Measurements from ENCODE around the gene LMO2.

LMO2 gene

DNA sequence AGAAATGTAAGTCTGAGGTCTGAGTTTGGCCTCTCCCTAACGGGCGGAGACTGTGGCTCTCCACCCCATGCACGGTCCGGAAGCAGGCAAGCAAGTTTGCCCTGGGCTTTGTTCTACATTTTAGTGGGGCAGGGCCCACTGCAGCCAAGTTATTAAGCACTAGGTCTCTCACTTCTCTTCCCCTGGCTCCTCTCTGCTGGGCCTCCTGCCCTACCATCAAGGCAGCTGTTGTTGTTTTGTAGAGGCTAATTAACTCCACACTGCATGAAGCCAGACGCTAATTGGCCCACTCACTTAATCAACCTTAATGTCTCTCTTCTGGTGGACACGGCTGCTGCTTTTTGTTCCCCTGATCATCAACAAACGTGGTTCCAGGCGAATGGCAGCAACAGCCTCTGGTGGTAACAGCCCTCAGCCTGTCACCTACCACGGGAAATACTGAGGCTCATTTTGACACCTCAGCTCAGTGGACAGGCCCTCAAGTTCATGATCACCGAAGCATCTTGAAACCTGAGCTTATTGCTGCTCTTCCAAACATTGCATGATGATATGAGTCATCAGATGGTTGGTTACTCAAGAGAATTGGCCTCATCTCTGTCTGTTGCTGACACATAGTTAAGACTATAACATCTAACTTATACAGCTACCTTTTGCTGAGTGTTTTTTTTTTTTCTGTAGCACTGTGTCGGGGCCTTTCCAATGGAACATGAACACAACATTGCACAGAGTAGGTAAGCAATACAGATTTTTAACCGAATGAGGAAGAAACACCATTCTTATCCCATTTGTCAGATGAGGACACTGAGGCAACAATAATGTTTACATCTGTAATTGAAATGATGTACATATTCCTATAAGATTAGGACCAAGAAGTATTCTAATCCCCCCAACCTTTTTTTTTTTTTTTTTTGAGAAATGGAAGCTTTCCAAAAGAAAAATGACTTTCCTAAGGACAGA is 20.8 kb upstream of the LMO2 start:
- no peaks in the 10 kb centered on the region for H3K36me3 ChIP-seq (replicated peaks)
- H3K4me3 ChIP-seq (ENCODE audit: low read depth, low read length) = no peak overlapping the region
- in situ Hi-C loops (cut with HindIII; ENCODE audit: low pct_ligation_motif_present, low sequenced_read_pairs) = no loop called here
- TF ChIP-seq, protein P1, sequence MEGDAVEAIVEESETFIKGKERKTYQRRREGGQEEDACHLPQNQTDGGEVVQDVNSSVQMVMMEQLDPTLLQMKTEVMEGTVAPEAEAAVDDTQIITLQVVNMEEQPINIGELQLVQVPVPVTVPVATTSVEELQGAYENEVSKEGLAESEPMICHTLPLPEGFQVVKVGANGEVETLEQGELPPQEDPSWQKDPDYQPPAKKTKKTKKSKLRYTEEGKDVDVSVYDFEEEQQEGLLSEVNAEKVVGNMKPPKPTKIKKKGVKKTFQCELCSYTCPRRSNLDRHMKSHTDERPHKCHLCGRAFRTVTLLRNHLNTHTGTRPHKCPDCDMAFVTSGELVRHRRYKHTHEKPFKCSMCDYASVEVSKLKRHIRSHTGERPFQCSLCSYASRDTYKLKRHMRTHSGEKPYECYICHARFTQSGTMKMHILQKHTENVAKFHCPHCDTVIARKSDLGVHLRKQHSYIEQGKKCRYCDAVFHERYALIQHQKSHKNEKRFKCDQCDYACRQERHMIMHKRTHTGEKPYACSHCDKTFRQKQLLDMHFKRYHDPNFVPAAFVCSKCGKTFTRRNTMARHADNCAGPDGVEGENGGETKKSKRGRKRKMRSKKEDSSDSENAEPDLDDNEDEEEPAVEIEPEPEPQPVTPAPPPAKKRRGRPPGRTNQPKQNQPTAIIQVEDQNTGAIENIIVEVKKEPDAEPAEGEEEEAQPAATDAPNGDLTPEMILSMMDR (IDR thresholded peaks at IDR 0.05; ENCODE audit: low read depth, low read length, missing control alignments) = no peak
- no peaks in the 10 kb centered on the region for H3K27me3 ChIP-seq (replicated peaks)
- H3K27ac ChIP-seq = no peak overlapping the region
- peak; percentile 84 for DNase-seq

DNA sequence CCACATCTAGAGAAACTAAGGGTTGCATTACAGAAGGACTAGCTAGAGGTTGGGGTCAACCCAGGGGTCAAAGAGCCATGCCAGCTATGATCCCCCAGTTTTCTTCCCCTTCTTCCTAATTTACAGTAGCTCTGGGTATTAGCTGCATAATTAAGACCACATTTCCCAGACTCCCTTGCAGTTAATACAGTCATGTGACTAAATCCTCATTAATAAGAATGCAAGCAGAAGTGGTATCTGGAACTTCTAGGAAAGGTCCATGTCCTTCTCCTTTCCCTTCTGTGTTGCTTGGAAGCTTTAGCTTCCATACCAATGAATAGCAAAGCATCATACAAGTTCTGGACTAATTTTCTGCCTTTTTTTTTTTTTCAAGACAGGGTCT is 19.1 kb upstream of the LMO2 start:
- no peaks in the 10 kb centered on the region for H3K36me3 ChIP-seq (replicated peaks)
- TF ChIP-seq, protein P1 (IDR thresholded peaks at IDR 0.05; ENCODE audit: low read depth, low read length, missing control alignments) = no peak
- no peak overlapping the region for H3K27ac ChIP-seq
- in situ Hi-C loops (cut with HindIII; ENCODE audit: low pct_ligation_motif_present, low sequenced_read_pairs) = no loop called here
- no peak for DNase-seq
- no peak overlapping the region for H3K4me3 ChIP-seq (ENCODE audit: low read depth, low read length)
- no peaks in the 10 kb centered on the region for H3K27me3 ChIP-seq (replicated peaks)

DNA sequence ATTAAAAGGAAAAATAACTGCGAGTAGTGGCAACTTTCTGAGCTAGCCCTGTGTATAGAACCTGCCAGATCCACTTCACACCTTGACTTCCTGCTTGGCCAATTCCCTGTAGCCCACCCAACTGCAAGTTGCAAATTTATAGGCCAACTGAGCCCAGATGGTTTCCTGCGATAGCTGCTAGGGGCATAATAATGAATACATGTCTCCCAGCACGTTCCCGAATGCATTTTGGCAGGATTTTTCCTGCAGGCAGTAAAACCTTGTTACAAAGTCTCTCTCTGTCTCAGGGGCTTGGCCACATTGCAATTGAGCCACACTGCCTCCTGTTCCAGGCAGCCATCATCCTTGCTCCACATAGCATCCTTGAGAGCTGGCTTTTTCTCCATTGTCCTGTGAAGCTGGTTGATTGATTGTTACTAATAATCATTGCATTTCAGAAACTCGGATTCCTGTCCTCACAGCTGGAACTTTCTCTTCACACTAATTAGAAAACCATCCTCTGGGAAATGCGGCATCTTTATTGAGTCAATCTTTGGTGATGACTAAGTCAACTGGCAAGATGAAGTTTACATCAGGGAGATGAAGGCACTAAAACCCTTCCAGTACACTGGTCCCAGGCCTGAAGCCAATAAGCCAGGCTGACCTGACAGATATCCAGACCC is 18.6 kb upstream of the LMO2 start:
- Histone ChIP-seq H3K27ac (no peak overlapping the region), H3K27me3 (replicated peaks) (no peaks in the 10 kb centered on the region), H3K36me3 (replicated peaks) (no peaks in the 10 kb centered on the region), H3K4me3 (ENCODE audit: low read depth, low read length) (no peak overlapping the region)
- DNase-seq = no peak
- TF ChIP-seq, protein P1 (IDR thresholded peaks at IDR 0.05; ENCODE audit: low read depth, low read length, missing control alignments) = no peak
- in situ Hi-C loops (cut with HindIII; ENCODE audit: low pct_ligation_motif_present, low sequenced_read_pairs) = no loop called here

DNA sequence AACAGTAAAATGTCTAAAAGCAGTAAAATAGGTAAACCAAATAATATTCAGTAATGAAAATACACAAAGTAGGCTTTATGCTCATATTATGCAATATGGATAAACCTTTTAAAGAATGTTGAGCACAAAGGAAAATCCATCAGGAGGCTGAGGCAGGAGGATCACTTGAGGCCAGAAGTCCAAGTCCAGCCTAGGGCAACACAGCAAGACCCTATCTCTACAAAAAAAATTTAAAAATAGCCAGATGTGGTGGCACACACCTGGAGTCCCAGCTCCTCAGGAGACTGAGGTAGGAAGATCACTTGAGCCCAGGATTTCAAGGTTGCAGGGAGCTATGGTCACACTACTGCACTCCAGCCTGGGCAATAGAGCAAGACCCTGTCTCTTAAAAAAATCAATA is 17.7 kb upstream of the LMO2 start:
- TF ChIP-seq, protein P1 (IDR thresholded peaks at IDR 0.05; ENCODE audit: low read depth, low read length, missing control alignments) = no peak
- Histone ChIP-seq H3K27ac (no peak overlapping the region), H3K36me3 (replicated peaks) (no peaks in the 10 kb centered on the region), H3K4me3 (ENCODE audit: low read depth, low read length) (no peak overlapping the region), H3K27me3 (replicated peaks) (no peaks in the 10 kb centered on the region)
- in situ Hi-C loops (cut with HindIII; ENCODE audit: low pct_ligation_motif_present, low sequenced_read_pairs) = no loop called here
- no peak for DNase-seq

DNA sequence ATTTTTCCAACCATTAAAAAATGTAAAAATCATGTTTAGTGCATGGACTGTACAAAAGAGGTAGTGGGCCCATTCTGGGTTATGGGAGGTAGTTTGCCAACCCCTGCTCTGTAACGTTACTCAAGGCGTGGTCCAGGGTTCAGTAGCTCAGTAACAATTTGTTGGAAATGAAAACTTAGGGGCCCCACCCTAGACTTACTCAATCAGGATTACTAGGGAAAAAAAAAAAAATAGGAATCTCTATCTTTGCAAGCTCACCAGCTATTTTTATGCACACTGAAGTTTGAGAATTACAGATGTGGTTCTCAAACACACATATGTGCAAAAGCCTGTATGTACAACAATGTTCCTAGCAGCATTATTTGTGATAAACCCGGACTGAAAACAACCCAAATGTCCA is 17.3 kb upstream of the LMO2 start:
- in situ Hi-C loops (cut with HindIII; ENCODE audit: low pct_ligation_motif_present, low sequenced_read_pairs) = no loop called here
- Histone ChIP-seq H3K4me3 (ENCODE audit: low read depth, low read length) (no peak overlapping the region), H3K27me3 (replicated peaks) (no peaks in the 10 kb centered on the region), H3K36me3 (replicated peaks) (no peaks in the 10 kb centered on the region), H3K27ac (no peak overlapping the region)
- DNase-seq = no peak
- TF ChIP-seq, protein P1 (IDR thresholded peaks at IDR 0.05; ENCODE audit: low read depth, low read length, missing control alignments) = no peak

Data from brain microvascular endothelial cell (primary cell).